GM12878 (cell line): Measurements from ENCODE around the gene UBE2C.

Source experiments
- BHLHE40 ChIP-seq, 2 experiments: fragments of 450-650 bp in 1 of 2; IDR thresholded peaks; 2 replicates each; pipeline ENCODE4 v1.6.1; 2011 to 2017; ENCODE audit warnings: low read depth in 2 of 2, borderline replicate concordance in 1 of 2, improper control_type of control experiment in 1 of 2, low read length in 1 of 2, mild to moderate bottlenecking in 1 of 2
- EZH2 ChIP-seq: IDR thresholded peaks from 2 replicates; pipeline ENCODE4 v1.6.1; 2012; ENCODE audit warnings: low read depth, mild to moderate bottlenecking, control low read depth, inconsistent platforms, low read length, borderline replicate concordance; ENCODE audit not compliant: control insufficient read depth
- FOXM1 ChIP-seq: IDR thresholded peaks from 2 replicates; pipeline ENCODE4 v1.6.1; 2012; ENCODE audit warnings: low read depth, mild to moderate bottlenecking, inconsistent platforms, low read length, moderate library complexity
- GABPA ChIP-seq: IDR thresholded peaks from 2 replicates; pipeline ENCODE4 v1.6.1; 2014; ENCODE audit warnings: antibody characterized with exemption, low read depth, mild to moderate bottlenecking, inconsistent platforms
- NRF1 ChIP-seq: conservative IDR thresholded peaks from 2 replicates; pipeline ENCODE4 v1.6.1; 2011; ENCODE audit warnings: mild to moderate bottlenecking, low read depth, low read length, improper control_type of control experiment
- STAT3 ChIP-seq: IDR thresholded peaks from 2 replicates; pipeline ENCODE4 v1.6.1; 2011; ENCODE audit warnings: low read depth, low read length, improper control_type of control experiment
- TBL1XR1 ChIP-seq: IDR thresholded peaks from 2 replicates; pipeline ENCODE4 v1.6.1; 2012; ENCODE audit warnings: low read depth, low read length, improper control_type of control experiment
- TF ChIP-seq, protein P1 (sequence below): IDR thresholded peaks from 2 replicates; pipeline ENCODE4 v1.6.1; 2012; ENCODE audit warnings: low read depth, low read length, improper control_type of control experiment
- TF ChIP-seq, protein P2 (sequence below), 3 experiments: IDR thresholded peaks in 2 of 3; conservative IDR thresholded peaks in 1 of 3; 2 replicates each; pipeline ENCODE4 v1.5.1; 2011; ENCODE audit warnings: low read depth in 3 of 3, low read length in 3 of 3, mild to moderate bottlenecking in 3 of 3, control low read depth in 2 of 3, moderate library complexity in 2 of 3, inconsistent platforms in 1 of 3, mixed read lengths in 1 of 3; ENCODE audit not compliant: control insufficient read depth in 2 of 3, insufficient read depth in 1 of 3; ENCODE audit errors: extremely low read depth in 1 of 3
- TF ChIP-seq, protein P3 (sequence below): IDR thresholded peaks from 2 replicates; pipeline ENCODE4 v1.6.1; 2011; ENCODE audit warnings: low read depth, low read length, improper control_type of control experiment, borderline replicate concordance
- TF ChIP-seq, protein P4 (sequence below): IDR thresholded peaks from 2 replicates; pipeline ENCODE4 v1.6.1; 2012; ENCODE audit warnings: low read length, inconsistent platforms

DNA sequence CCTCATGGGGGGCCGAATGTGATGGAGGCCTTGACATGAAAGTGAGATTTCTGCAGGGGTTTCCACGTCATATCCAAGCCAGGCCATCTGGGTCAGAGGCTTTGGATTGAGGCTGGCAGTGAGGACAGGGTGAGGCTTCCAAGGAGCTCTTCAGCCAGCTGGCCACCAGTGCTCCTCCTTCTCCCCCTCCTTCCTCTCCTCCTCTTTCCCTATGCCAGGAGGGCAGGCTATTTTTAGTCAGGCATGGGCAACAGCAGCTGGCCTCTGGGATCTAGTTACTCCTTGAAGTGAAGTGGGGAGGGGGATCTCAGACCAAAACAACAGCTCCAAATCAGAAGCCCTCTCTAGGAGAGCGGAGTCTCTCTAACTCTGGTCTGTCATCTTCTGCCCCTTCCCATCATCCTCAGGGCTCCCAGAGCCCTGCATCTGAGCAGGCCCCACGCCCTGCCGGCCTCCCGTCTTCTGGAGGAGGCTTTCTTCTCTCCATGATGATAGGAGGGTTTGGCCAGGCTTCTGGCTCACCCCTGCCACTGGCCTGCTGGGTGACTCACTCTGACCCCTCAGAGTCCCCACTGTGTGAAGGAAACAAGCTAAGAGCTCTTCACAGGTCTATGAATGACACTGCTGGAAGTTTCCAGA is 14.1 kb downstream of the UBE2C start:
- TF ChIP-seq, protein P1, sequence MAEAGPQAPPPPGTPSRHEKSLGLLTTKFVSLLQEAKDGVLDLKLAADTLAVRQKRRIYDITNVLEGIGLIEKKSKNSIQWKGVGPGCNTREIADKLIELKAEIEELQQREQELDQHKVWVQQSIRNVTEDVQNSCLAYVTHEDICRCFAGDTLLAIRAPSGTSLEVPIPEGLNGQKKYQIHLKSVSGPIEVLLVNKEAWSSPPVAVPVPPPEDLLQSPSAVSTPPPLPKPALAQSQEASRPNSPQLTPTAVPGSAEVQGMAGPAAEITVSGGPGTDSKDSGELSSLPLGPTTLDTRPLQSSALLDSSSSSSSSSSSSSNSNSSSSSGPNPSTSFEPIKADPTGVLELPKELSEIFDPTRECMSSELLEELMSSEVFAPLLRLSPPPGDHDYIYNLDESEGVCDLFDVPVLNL = no peak
- TF ChIP-seq, protein P2, sequence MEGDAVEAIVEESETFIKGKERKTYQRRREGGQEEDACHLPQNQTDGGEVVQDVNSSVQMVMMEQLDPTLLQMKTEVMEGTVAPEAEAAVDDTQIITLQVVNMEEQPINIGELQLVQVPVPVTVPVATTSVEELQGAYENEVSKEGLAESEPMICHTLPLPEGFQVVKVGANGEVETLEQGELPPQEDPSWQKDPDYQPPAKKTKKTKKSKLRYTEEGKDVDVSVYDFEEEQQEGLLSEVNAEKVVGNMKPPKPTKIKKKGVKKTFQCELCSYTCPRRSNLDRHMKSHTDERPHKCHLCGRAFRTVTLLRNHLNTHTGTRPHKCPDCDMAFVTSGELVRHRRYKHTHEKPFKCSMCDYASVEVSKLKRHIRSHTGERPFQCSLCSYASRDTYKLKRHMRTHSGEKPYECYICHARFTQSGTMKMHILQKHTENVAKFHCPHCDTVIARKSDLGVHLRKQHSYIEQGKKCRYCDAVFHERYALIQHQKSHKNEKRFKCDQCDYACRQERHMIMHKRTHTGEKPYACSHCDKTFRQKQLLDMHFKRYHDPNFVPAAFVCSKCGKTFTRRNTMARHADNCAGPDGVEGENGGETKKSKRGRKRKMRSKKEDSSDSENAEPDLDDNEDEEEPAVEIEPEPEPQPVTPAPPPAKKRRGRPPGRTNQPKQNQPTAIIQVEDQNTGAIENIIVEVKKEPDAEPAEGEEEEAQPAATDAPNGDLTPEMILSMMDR (IDR thresholded peaks at IDR 0.05 in 2 of 3, conservative IDR thresholded peaks at IDR 0.05 in 1 of 3; ENCODE audit: control insufficient read depth in 2 of 3, extremely low read depth in 1 of 3, insufficient read depth in 1 of 3, low read depth in 3 of 3, low read length in 3 of 3) = no peak
- TF ChIP-seq STAT3 (no peak), NRF1 (no peak), EZH2 (no peak), FOXM1 (no peak), TBL1XR1 (no peak), BHLHE40 (IDR thresholded peaks at IDR 0.05; ENCODE audit: borderline replicate concordance in 1 of 2, low read depth in 2 of 2, low read length in 1 of 2) (no peak), GABPA (no peak)
- TF ChIP-seq, protein P3, sequence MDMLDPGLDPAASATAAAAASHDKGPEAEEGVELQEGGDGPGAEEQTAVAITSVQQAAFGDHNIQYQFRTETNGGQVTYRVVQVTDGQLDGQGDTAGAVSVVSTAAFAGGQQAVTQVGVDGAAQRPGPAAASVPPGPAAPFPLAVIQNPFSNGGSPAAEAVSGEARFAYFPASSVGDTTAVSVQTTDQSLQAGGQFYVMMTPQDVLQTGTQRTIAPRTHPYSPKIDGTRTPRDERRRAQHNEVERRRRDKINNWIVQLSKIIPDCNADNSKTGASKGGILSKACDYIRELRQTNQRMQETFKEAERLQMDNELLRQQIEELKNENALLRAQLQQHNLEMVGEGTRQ = no peak
- TF ChIP-seq, protein P4, sequence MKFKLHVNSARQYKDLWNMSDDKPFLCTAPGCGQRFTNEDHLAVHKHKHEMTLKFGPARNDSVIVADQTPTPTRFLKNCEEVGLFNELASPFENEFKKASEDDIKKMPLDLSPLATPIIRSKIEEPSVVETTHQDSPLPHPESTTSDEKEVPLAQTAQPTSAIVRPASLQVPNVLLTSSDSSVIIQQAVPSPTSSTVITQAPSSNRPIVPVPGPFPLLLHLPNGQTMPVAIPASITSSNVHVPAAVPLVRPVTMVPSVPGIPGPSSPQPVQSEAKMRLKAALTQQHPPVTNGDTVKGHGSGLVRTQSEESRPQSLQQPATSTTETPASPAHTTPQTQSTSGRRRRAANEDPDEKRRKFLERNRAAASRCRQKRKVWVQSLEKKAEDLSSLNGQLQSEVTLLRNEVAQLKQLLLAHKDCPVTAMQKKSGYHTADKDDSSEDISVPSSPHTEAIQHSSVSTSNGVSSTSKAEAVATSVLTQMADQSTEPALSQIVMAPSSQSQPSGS = no peak
